Stimulated activated CD8-positive, alpha-beta memory T cell treated with anti-CD3 and anti-CD28 coated beads, Interleukin-2, amount 100 ng/mL, for 1 hour (primary cell): ENCODE measurements around the gene PITRM1.

Source experiments
- DNase-seq, 2 donors: peaks; one replicate each; pipeline ENCODE4 v3.0.0-alpha.2; 2020; ENCODE audit warnings: low read depth in 2 of 2

The PITRM1 gene

GRCh38 chr10:3104251-3104918 lies 68.2 kb downstream of the PITRM1 start:
- no peak for DNase-seq

GRCh38 chr10:3103646-3104045 lies 68.9 kb downstream of the PITRM1 start:
- DNase-seq: no peak

DNA sequence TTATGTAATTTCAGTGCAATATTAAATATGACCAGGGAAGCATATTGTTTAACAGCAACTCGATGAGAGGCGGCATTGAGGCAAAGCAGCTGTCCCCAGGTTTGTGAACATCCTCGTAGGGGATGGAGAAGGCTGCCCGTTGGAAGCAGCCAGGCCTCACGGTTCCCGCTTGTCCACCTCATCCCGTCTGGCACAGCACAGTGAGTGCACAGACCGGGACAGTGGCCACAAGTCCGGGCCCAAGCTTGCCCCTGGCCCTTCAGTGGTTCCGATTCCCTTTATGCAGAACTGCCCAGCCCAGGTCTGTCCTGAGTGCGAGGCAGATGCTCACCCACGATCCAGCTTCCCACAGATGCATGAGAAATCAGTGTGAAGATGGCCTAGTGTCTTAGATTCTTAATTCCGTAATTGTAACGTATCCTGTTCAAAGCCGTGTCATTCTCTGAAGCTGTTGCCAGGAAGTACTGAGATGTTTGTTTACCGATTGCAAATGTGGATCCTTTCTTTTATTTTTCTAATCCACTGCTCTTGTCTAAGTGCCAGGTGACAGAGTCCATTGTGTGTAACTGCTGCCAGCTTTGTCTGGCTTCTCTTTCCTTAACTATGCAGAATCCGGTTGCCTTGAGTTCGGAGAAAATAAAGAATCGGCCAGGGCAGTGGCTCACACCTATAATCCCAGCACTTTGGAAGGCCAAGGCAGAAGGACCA lies 69.7 kb downstream of the PITRM1 start:
- DNase-seq: no peak

DNA sequence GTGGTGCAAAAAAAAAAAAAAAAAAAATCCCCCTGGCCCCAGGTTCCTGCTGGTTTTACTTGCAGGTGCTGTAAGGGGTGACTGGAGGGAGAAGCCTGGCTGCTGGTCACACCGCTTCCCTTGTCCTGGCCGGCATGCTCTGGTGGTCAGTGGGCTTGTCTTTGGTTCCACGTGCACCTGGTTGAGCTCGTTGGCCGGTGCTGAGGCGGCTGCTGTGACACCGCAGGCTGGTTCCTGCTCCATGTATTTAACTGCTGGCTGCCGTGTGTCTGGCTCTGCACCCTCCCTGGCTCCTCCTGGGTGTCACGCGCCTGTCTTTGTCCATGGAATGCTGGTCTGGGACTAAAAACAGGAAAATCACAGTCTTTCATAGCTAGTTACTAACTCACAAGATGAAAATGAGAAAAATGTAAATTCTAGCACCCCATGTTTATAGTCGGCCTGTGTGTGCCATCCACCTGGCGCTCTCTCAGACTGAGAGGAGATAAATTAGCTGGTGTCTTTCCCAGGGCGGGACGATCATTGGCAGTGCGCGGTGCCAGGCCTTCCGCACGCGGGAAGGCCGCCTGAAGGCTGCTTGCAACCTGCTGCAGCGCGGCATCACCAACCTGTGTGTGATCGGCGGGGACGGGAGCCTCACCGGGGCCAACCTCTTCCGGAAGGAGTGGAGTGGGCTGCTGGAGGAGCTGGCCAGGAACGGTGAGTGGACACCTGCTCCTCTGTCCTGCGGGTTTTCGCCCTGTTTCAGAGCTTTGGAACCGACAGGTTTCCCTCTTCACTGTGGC lies 71.5 kb downstream of the PITRM1 start:
- no peak for DNase-seq

DNA sequence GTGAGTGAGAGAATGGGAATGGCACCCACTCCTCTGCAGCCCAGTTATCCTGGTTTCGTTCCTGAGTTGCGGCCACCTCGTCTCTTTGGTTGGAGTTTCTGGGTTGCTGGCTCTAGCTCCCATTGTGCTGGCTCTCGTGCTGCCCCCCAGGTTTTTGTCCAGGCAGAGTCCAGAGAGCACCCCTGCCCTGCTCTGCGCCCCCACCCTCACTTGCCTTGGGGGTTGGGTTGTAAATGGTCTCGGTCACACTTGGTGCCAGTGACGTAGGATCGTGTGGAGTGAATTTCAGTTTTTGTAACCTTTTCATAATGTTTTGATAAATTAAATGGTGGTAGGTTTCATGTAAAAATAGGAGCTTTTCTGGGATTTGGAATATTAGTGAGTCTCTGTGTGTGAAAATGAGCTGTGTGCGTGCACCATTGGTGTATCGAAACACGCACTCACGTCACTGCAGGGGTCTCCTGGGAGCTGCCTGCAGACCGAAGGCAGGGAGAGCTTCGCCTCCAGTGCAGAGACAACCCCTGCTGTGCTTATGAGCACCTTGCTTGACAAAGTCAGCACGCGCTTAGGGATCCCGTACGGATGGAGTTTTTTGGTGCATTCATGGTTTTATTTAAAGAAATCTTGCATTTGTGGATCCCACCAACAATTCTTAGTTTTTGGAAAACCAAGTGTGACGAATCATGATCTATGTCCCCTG lies 72.3 kb downstream of the PITRM1 start:
- DNase-seq: no peak

DNA sequence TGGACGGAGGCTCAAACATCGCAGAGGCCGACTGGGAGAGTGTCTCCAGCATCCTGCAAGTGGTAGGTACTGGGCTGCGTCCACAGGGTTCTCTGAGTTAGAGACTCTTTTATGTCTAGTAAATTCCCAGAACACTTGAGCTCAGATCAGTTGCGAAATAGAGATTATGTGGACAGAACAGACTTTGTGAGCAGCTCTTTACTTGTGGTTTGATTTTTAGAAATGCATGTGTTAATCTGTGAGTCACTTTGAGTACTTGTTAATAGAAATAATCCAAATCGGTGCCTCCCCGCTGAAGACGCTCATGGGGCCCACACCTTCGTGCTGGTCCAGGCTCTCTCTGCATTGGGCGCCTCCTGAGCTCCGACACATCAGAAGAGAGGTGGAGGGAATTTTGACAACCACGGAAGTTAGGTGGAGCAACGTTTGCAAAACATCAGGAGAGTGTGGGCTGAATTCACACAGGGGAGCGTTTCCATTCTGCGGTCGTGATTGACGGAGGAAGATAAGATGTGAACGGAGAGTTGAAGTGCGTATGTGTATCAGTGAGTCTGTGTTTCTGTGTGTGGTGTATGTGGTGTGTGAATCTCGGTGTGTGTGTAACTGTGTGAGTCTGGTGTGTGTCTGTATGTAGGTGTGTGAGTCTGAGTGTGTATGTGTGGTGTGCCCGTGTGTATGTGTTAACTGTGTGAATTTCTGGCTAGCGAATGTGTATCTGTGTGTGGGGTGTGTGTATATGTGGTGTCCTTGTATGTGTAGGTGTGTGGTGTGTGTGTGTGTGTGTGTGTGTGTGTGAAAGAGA lies 73.1 kb downstream of the PITRM1 start:
- no peak for DNase-seq

- no peak for DNase-seq
These were observed 73.9 kb downstream of the PITRM1 start for GRCh38 chr10:3098689-3099088.

DNA sequence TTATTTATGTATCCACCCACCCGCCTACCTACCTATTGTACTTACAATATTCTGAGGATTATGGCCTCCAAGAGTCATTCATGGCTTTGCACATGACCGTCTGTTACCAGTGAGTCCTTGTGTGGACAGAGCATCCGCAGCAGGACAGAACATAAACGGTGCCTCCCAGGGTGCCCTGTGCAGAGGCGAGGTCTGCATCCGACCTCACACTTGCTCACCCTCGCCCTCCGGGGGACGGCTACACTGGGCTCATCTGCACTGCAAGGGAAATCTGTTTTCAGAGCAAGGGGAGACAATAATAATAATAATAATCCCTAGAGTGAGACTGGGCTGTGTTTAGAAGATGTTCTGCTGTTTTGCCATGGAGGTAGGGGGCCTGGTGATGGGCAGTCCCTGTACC lies 75.4 kb downstream of the PITRM1 start:
- DNase-seq: no peak

GRCh38 chr10:3096149-3096548 lies 76.4 kb downstream of the PITRM1 start:
- DNase-seq: no peak

DNA sequence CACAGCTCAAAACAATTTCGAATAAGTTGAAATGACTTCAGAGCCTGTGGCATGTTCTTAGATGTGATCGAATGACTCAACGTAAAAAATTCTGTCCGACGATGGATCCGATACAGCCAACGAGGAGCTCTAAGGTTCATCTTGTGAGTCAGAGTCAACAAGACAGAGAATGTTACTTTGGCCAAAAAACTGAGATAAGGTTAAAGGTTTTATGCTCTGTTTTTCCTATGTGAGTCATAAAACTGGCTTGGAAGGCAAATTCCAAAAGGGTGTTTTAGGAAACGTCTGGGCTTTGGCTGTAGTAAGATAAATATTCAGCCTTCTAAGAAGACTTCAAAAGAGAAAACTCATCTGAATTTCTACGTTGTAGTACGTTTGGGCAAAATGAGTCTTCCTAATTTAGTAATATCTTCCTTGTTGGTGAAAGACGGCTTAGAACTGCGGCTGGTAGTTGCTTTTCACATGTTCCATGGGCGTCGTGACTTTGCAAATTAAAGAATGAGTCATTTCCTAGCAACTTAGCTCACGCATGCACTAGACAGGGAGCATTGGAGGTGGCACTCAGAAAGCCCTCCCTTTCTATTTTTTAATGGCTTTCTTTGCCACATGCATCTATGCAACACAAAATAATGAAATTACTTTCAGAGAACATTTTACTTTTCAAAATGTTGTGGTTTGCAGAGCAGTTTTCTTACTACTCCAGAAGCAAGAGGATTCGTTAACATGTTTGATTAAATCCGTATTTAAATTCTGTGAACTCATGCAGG lies 77.0 kb downstream of the PITRM1 start:
- DNase-seq: peak in 1 of 2 donors; percentile 17

DNA sequence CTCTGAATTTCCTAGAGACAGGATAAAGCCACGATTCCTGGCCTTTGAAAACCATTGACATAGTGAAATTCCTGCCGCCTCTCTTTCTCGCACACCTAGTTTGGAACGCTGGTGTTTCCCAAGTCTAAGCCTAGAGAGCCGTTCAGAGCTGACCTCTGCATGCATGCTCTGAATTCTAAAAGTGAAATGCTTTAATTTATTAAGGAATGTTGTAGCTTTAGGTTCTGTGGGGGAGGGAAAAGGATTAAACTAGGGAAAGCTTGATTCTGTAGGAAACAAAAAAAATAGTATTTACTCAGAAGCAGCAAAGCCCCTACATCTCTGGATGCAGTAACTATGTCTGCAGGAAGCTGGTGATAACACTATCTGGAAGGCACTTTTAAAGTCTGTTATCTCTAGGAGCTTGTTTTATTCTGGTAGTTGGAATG lies 78.0 kb downstream of the PITRM1 start:
- no peak for DNase-seq

DNA sequence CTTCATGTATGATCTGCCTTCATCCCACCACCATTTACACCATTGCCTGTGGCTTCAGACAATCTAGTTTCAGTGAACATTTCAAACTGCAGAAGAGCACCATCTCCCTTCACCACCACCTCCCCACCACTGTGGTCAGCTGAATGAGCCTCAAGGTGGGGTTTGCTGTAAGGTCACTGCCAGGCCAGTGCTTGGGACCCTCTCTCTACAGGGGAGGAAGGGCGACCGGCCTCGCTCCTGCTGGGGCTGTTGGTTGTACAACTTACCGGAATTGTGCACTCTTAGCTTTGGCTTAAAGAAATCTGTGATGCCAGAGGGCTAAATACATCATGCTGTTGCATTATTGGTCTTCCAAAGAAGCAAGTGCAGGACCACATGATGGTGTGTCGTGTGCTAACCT lies 78.6 kb downstream of the PITRM1 start:
- no peak for DNase-seq

- DNase-seq: no peak
These were observed 80.7 kb downstream of the PITRM1 start for GRCh38 chr10:3091921-3092320.

- no peak for DNase-seq
These were observed 81.4 kb downstream of the PITRM1 start for GRCh38 chr10:3090914-3091787.

GRCh38 chr10:3090388-3090787 lies 82.2 kb downstream of the PITRM1 start:
- DNase-seq: no peak
